Skeletal muscle satellite cell (primary cell): Measurements from ENCODE around the gene MAX.

Experiments used
- H3K27me3 ChIP-seq: 2 replicates; pipeline ENCODE4 v1.7.0; 2013; ENCODE audit warnings: low read length; ENCODE audit not compliant: control insufficient read depth, insufficient read depth
- H3K36me3 ChIP-seq: 2 replicates; pipeline ENCODE4 v1.7.0; 2013; ENCODE audit warnings: mild to moderate bottlenecking, control low read depth, low read length; ENCODE audit not compliant: insufficient read depth
- H3K4me1 ChIP-seq: 2 replicates; pipeline ENCODE4 v1.7.0; 2013; ENCODE audit warnings: low read length; ENCODE audit not compliant: control insufficient read depth, insufficient read depth
- H3K4me2 ChIP-seq: 2 replicates; pipeline ENCODE4 v1.7.0; 2013; ENCODE audit warnings: mild to moderate bottlenecking, low read length
- H3K4me3 ChIP-seq: 2 replicates; pipeline ENCODE4 v1.7.0; 2013; ENCODE audit warnings: low read length
- H3K9ac ChIP-seq: 2 replicates; pipeline ENCODE4 v1.7.0; 2013; ENCODE audit warnings: mild to moderate bottlenecking, low read depth, low read length, moderate library complexity
- H3K9me3 ChIP-seq: replicated peaks from 2 replicates; pipeline ENCODE4 v1.7.0; 2013; ENCODE audit warnings: mild to moderate bottlenecking, control low read depth, low read length

The MAX gene

DNA sequence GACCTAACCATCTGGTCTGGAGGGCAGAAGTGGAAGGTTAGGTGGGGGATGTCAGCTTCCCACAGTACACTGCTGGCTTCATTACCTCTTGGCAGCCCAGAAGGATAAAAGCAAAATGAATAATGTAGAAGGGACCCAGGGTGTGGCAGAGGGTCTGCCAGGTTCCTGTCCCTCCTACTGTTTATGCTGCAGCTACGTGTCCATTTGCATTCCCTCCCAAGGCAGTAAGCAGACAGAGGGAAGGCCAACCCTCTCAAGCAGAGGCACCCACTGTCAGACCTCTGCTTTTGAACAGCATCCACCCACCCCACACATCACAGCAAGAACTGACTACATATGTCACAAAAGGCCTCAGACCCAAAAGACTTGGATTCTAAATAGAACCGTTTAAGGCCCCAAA lies 19.4 kb downstream of the MAX start:
- H3K27me3 ChIP-seq = no peaks in the 10 kb centered on the region
- H3K4me2 ChIP-seq = no peak overlapping the region
- no peaks in the 10 kb centered on the region for H3K9me3 ChIP-seq
- no peak overlapping the region for H3K4me3 ChIP-seq
- H3K9ac ChIP-seq = no peak overlapping the region
- H3K36me3 ChIP-seq = peaks cover 65% of the 10 kb centered on the region
- peaks cover 3% of the 10 kb centered on the region for H3K4me1 ChIP-seq

DNA sequence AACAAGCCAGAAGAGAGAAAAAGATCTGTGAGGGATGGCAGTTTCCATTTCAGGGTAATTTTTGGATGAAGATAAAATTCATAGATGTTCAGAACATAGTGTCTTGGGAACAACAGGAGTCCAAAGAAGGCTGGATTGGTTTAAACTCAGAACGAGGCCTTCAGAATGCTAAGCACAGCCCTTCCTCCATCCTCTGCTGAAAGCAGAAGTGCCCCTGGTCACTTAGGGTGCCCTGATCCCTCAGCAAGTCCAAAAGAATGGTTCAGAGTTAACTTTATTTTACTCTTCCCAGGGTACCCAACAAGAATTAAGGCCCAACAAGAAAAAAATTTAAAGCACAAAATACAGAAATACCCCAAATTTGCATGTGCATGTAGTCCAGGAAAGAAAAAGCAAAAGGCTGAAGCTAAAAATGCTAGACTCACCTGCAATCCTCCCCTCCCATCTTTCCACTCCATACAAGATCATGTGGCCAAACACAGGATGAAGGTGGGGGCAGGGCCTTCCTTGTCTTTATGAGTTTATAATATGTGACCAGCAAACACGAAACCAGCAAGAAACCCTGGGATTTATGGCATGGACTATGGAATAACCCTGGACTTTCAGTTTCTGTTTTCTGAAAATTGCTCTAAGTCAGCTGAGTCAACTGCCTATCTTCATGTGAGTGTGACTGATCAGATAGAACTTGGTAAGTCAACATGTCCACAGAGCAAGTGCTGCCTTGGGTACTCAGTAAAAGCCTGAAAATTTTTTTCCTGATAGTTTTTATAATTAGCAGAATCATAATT lies 21.2 kb downstream of the MAX start:
- Histone ChIP-seq H3K4me3 (no peak overlapping the region), H3K36me3 (peaks cover 72% of the 10 kb centered on the region), H3K27me3 (no peaks in the 10 kb centered on the region), H3K9me3 (no peaks in the 10 kb centered on the region), H3K4me1 (peaks cover 3% of the 10 kb centered on the region), H3K4me2 (no peak overlapping the region), H3K9ac (no peak overlapping the region)

- no peak overlapping the region for H3K4me3 ChIP-seq
- no peaks in the 10 kb centered on the region for H3K27me3 ChIP-seq
- peaks cover 2% of the 10 kb centered on the region for H3K4me1 ChIP-seq
- H3K36me3 ChIP-seq = peaks cover 71% of the 10 kb centered on the region
- no peak overlapping the region for H3K9ac ChIP-seq
- no peaks in the 10 kb centered on the region for H3K9me3 ChIP-seq
- no peak overlapping the region for H3K4me2 ChIP-seq
Measured at GRCh38 chr14:65079768-65080167, 22.5 kb downstream of the MAX start.

- Histone ChIP-seq H3K4me1 (no peaks in the 10 kb centered on the region), H3K9me3 (no peaks in the 10 kb centered on the region), H3K9ac (no peak overlapping the region), H3K36me3 (peaks cover 73% of the 10 kb centered on the region), H3K4me3 (no peak overlapping the region), H3K4me2 (no peak overlapping the region), H3K27me3 (no peaks in the 10 kb centered on the region)
Measured at GRCh38 chr14:65079201-65079600, 23.1 kb downstream of the MAX start.

- H3K36me3 ChIP-seq = peaks cover 68% of the 10 kb centered on the region
Measured at GRCh38 chr14:65077318-65077717, 25.0 kb downstream of the MAX start.

GRCh38 chr14:65075628-65076325 lies 26.5 kb downstream of the MAX start:
- no peaks in the 10 kb centered on the region for H3K9me3 ChIP-seq
- H3K4me1 ChIP-seq = no peaks in the 10 kb centered on the region
- peaks cover 64% of the 10 kb centered on the region for H3K36me3 ChIP-seq
- H3K4me2 ChIP-seq = no peak overlapping the region
- no peak overlapping the region for H3K4me3 ChIP-seq
- H3K9ac ChIP-seq = no peak overlapping the region
- H3K27me3 ChIP-seq = no peaks in the 10 kb centered on the region

More at GRCh38 chr14:65077318-65077717, 25.0 kb downstream of the MAX start:
- H3K27me3 ChIP-seq = no peaks in the 10 kb centered on the region
- H3K4me2 ChIP-seq = no peak overlapping the region
- H3K9ac ChIP-seq = no peak overlapping the region
- no peaks in the 10 kb centered on the region for H3K4me1 ChIP-seq
- H3K9me3 ChIP-seq = no peaks in the 10 kb centered on the region
- no peak overlapping the region for H3K4me3 ChIP-seq

DNA sequence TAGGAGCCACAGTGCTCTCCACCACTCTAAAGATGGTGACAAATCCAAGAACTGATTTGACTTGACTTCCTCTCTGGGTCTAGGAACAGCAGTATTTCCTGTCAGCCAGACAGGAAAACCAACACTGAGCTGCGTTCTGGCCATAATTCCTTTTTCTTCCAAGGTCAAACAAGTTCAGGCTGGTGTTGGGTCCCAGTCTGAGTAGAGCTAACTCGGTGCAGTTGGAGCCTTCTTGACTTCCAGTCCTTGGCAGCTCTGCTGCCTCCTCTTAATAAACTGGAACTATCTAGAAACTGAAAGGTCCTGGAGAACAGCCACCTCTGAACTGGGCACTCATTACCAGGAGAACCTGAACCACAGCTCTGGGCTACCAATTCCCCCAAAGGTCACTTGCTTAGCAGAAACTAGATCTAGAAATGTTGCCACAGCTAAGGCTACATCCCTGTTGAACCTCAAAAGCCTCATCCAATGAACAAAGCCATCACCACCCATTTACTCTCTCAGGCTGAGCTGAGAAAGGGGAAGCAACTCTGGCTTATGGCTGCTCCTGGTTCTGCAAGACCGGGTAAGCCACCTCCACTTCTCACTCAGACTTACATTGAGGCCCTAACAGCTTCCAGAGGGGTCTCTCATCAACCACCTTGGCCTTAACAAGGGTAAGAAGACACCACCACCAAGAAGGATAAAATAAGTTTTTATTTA lies 27.7 kb downstream of the MAX start:
- no peak overlapping the region for H3K4me2 ChIP-seq
- H3K27me3 ChIP-seq = no peaks in the 10 kb centered on the region
- H3K9ac ChIP-seq = no peak overlapping the region
- no peaks in the 10 kb centered on the region for H3K4me1 ChIP-seq
- H3K4me3 ChIP-seq = no peak overlapping the region
- H3K36me3 ChIP-seq = peaks cover 59% of the 10 kb centered on the region
- H3K9me3 ChIP-seq = no peaks in the 10 kb centered on the region

DNA sequence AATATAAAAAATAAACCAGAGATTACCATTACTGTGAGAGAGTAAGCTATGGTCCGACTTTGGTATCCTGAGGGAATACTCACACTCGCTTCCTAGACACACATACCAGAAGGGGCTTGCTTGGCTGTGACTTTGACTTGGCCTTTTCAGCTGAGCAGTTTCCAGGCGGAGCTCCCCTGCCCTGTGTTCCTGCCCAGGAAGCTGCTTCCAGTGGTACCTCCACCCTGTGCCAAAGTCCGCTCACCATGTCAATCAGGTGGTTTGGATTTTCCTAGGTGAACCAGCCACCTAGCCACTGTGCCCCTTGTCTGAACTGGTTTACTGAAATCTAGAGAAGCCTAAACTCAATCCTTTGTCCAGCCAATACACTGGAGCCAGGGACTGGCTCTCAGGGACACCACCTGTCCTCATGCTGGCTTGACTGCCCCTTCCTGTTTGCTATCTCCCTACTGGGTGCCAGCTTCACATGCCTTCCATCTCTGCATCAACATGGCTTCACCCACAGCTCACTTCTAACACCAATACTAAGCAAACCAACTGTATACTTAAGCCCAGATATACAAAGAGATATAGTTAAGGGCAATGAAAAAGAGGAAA lies 28.6 kb downstream of the MAX start:
- no peaks in the 10 kb centered on the region for H3K9me3 ChIP-seq
- no peak overlapping the region for H3K9ac ChIP-seq
- H3K27me3 ChIP-seq = no peaks in the 10 kb centered on the region
- peaks cover 56% of the 10 kb centered on the region for H3K36me3 ChIP-seq
- H3K4me3 ChIP-seq = no peak overlapping the region
- no peak overlapping the region for H3K4me2 ChIP-seq
- no peaks in the 10 kb centered on the region for H3K4me1 ChIP-seq

DNA sequence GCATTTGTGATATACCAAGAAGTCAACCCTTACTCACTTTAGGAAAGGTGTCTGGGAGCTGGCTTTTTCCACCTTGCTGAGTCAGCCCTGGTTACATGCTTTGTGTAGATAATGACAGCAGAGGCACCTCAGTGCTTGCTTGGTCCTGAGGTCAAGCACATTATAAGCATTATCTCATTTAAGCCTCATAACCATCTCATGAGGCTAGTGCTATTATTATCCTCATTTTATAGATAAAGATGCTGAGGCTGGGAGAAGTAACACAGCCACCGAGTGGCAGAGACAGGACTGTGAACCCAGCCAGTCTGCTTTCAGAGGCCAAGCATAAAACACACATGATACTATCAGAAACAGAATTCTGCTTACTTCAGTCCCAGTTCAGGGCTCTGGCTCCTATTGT lies 29.4 kb downstream of the MAX start:
- no peak overlapping the region for H3K9ac ChIP-seq
- no peak overlapping the region for H3K4me2 ChIP-seq
- H3K4me1 ChIP-seq = no peaks in the 10 kb centered on the region
- no peaks in the 10 kb centered on the region for H3K27me3 ChIP-seq
- no peak overlapping the region for H3K4me3 ChIP-seq
- H3K9me3 ChIP-seq = no peaks in the 10 kb centered on the region
- H3K36me3 ChIP-seq = peaks cover 56% of the 10 kb centered on the region

DNA sequence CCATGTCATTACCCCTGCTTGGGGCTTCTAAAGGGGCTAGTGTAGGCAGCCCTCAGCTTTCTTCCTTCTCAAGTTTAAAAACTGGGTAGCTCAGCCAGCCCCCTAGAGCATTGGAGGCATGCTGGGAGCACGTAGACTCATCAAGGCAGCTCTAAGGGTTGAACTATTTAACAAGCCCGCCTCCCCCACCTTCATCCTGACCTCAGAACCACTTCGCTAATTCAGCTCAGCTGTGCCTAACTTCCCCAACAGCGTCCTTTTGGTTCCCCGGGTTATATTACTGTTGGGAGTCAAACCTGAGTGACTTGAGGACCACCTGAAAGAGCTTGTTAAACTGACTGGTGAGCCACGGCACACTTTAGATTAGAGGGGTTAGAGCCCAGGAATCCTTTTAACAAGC lies 30.1 kb downstream of the MAX start:
- H3K27me3 ChIP-seq = no peaks in the 10 kb centered on the region
- H3K9me3 ChIP-seq = no peaks in the 10 kb centered on the region
- H3K9ac ChIP-seq = no peak overlapping the region
- H3K36me3 ChIP-seq = peaks cover 49% of the 10 kb centered on the region
- H3K4me2 ChIP-seq = no peak overlapping the region
- no peak overlapping the region for H3K4me3 ChIP-seq
- no peaks in the 10 kb centered on the region for H3K4me1 ChIP-seq

GRCh38 chr14:65071544-65071943 lies 30.8 kb downstream of the MAX start:
- Histone ChIP-seq H3K36me3 (peaks cover 42% of the 10 kb centered on the region), H3K4me1 (no peaks in the 10 kb centered on the region), H3K4me2 (no peak overlapping the region), H3K4me3 (no peak overlapping the region), H3K9me3 (no peaks in the 10 kb centered on the region), H3K27me3 (no peaks in the 10 kb centered on the region), H3K9ac (no peak overlapping the region)
